Activated CD4-positive, alpha-beta memory T cell treated with anti-CD3 and anti-CD28 coated beads, Interleukin-2, amount 10 ng/mL, durations not matched to agents 7 days and 5 days (primary cell): ENCODE results near the gene MRPL14. TPM values are rescaled to one million over a fixed set of nuclear protein-coding genes. Genes with fewer than 3 reads are reported as not detected.
A peak's percentile ranks its signal among the peaks of the same experiment; 100 is the strongest.
"Not testable (repeated sequence)": the region's sequence is repeated elsewhere in the genome, so short reads cannot be mapped to it uniquely, and the experiment has no call there.

Source experiments
- CTCF ChIA-PET: fragments of 350-600 bp; sonication (Branson Sonifier 250); formaldehyde crosslinking; loops from one replicate; lab custom pipeline; 2021; ENCODE audit warnings: antibody characterized with exemption, inconsistent platforms; lab: Charles Lee
- POLR2A ChIA-PET: fragments of 350-600 bp; sonication (Branson Sonifier 250); formaldehyde crosslinking; loops from one replicate; lab custom pipeline; 2021; ENCODE audit warnings: antibody characterized with exemption; lab: Charles Lee
- DNase-seq: peaks from one replicate; pipeline ENCODE4 v3.0.0-alpha.2; 2020
- H3K27ac Mint-ChIP-seq: one replicate; pipeline ENCODE4 v1.8.0; 2021; ENCODE audit warnings: mild to moderate bottlenecking, mixed read lengths
- H3K27me3 Mint-ChIP-seq: one replicate; pipeline ENCODE4 v1.8.0; 2021; ENCODE audit warnings: mixed read lengths
- H3K36me3 Mint-ChIP-seq: one replicate; pipeline ENCODE4 v1.8.0; 2021; ENCODE audit warnings: low read depth, mixed read lengths
- H3K4me1 Mint-ChIP-seq: one replicate; pipeline ENCODE4 v1.8.0; 2021; ENCODE audit warnings: mixed read lengths
- H3K4me3 Mint-ChIP-seq: one replicate; pipeline ENCODE4 v1.8.0; 2021; ENCODE audit warnings: mild to moderate bottlenecking, mixed read lengths
- H3K9me3 Mint-ChIP-seq: one replicate; pipeline ENCODE4 v1.8.0; 2021; ENCODE audit warnings: mixed read lengths
- total RNA-seq, 2 experiments: library from RNA; stranded (reverse); gene quantifications; one replicate each; pipeline ENCODE4 v1.2.3, GENCODE V29; 2021

MRPL14 gene
- total RNA-seq, 2 experiments from 2014 or later, result 36.0 to 39.0 TPM

DNA sequence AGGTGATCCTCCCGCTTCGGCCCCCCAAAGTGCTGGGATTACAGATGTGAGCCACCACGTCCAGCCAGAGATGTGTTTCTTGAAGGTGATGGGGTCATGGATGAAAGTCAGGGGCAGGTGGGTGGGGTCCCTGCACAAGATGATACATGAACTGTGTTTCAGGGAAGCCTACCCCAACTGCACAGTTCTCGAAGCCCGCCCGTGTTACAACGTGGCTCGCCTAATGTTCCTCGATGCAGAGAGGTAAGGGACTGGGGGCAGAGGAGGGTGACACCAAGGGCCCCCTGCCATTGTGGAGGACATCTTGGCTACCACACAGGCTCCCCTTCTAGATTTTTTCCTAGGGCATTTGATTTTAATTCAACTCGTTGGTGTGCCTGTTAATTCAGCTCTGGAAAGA is 19.4 kb upstream of the MRPL14 start:
- peaks cover 7% of the 10 kb centered on the region for H3K4me1 Mint-ChIP-seq
- CTCF ChIA-PET, result no interaction called here

DNA sequence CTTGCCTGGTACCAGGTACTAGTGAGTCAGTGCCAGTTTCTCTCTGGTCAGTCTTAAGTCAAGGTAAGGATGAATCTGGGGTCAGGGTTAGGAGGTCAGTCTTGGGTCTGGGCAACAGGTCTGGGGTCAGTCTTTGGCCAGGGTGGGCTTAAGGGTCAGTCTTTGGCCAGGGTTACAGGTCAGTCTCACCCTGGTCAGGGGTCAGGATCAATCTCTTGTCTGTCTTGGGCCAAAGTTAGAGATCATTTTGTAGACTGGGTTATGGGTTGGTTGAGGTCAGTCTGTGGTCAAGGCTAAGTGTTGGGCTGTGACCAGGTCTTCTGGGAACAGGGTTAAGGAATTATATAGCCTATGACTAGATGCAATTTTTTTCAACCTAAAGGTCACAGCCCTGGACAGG is 18.6 kb upstream of the MRPL14 start:
- no peaks in the 10 kb centered on the region for H3K27me3 Mint-ChIP-seq
- ChIA-PET POLR2A (no interaction called here), CTCF (no interaction called here)
- H3K9me3 Mint-ChIP-seq, result no peaks in the 10 kb centered on the region
- peak overlapping the region; percentile 23 for H3K27ac Mint-ChIP-seq
- peaks cover 6% of the 10 kb centered on the region for H3K36me3 Mint-ChIP-seq
- no peak overlapping the region for H3K4me3 Mint-ChIP-seq
- DNase-seq, result no peak
- peaks cover 4% of the 10 kb centered on the region for H3K4me1 Mint-ChIP-seq

More for the DNA sequence above, 19.4 kb upstream of the MRPL14 start:
- Mint-ChIP-seq H3K36me3 (peaks cover 6% of the 10 kb centered on the region), H3K27ac (no peak overlapping the region), H3K9me3 (no peaks in the 10 kb centered on the region), H3K27me3 (no peaks in the 10 kb centered on the region), H3K4me3 (no peak overlapping the region)
- POLR2A ChIA-PET, result no interaction called here
- DNase-seq, result no peak

DNA sequence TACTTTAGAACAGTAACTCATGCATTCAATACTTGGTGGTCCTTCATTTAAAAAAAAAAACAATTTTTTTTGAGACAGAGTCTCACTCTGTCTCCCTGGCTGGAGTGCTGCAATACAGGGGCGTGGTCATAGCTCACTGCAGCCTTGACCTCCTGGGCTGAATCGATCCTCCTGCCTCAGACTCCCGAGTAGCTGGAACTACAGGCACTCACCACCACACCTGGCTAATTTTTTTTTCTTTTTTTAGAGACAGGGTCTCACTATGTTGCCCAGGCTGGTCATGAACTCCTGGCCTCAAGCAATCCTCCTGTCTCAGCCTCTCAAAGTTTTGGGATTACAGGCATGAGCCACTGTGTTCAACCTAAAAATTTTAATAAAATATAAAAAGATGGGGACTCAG is 17.3 kb upstream of the MRPL14 start:
- POLR2A ChIA-PET, H3K4me3 Mint-ChIP-seq, H3K4me1 Mint-ChIP-seq, H3K9me3 Mint-ChIP-seq, CTCF ChIA-PET, H3K27me3 Mint-ChIP-seq, DNase-seq, H3K27ac Mint-ChIP-seq, H3K36me3 Mint-ChIP-seq: not testable (repeated sequence)

DNA sequence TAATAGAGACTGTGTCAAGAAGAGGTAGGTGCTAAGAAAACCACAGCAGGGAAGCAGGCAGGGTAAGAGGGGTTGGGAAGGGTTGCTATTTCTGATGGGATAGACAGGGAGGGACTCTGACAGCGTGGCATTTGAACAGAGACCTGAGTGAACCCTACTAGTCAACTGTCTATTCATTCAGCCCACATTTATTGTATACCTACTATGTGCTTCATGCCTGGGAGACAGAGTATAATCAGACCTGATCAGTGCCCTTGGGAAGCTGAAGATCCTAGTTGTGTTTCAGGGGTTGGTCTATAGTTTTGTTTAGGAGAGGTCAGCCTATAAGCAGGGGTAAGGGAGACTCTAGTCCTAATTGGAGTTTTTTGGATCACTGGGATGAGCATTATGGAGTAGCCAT is 16.5 kb upstream of the MRPL14 start:
- ChIA-PET POLR2A (no interaction called here), CTCF (no interaction called here)
- Mint-ChIP-seq H3K9me3 (no peaks in the 10 kb centered on the region), H3K27me3 (no peaks in the 10 kb centered on the region), H3K36me3 (peaks cover 3% of the 10 kb centered on the region), H3K27ac (no peak overlapping the region), H3K4me1 (peaks cover 4% of the 10 kb centered on the region), H3K4me3 (no peak overlapping the region)
- DNase-seq, result no peak

DNA sequence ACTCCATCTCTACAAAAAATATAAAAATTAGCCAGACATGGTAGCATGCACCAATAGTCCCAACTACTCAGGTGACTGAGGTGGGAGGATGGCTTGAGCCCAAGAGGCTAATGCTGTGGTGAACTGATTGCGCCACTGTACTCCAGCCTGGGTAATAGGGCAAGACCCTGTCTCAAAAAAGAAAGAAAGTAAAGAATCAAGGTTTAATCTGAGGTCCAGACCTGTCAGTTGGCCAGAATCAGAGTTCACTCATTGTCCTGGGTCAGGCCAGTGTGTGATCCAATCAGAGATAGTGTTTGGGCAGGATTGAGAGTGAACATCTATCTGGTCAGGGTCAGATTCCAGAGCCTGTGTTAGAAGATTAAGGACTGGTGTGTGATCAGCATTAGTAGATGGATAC is 15.6 kb upstream of the MRPL14 start:
- ChIA-PET CTCF (no interaction called here), POLR2A (no interaction called here)
- no peak for DNase-seq
- no peak overlapping the region for H3K27ac Mint-ChIP-seq
- H3K4me1 Mint-ChIP-seq, result peaks cover 4% of the 10 kb centered on the region
- peaks cover 3% of the 10 kb centered on the region for H3K36me3 Mint-ChIP-seq
- H3K4me3 Mint-ChIP-seq, result no peak overlapping the region
- H3K27me3 Mint-ChIP-seq, result no peaks in the 10 kb centered on the region
- H3K9me3 Mint-ChIP-seq, result no peaks in the 10 kb centered on the region

DNA sequence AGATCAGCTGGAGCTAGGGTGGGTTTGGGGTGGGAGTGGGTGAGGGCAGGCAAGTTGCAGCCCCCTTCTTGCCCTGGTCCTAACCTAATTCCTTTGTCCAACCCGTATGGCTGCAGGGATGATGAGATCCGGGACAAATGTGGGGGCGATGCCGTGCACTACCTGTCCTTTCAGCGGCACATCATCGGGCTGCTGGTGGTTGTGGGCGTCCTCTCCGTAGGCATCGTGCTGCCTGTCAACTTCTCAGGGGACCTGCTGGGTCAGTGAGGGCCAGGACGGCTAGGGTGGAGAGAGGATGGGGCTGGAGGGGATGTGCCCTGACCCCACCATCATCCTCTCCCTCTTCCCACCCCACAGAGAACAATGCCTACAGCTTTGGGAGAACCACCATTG is 12.1 kb upstream of the MRPL14 start:
- H3K36me3 Mint-ChIP-seq, result no peaks in the 10 kb centered on the region

DNA sequence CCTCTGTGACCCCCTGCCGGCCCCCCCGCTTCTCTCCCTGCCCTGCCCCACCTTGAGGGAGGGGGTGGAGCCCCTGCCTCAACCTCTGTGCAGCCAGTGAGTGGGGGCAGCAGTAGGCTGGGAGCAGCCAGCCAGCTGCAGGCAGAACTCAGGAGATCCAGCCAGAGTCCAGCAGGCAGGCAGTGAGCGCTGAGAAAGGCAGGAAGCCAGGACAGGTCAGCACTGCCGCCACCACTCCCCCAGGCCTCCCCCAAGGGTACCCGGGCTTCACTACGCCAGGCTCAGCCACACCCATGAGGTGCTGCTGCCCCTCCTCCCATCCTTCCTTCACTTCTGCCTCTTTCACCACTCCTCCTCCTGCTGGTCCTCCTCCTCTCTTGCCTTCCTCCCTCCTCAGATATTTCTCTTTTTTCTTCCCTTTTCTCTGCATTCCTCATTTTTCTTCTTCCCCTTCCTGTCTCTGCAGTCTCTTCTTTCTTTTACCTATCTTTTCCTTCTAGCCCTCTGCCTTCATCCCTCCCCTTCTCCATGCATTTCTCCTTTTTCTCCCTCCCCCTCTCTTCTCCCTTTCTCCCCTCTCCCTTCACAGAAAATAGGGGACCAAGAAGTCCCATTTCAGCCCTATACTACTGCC is 11.6 kb upstream of the MRPL14 start:
- Mint-ChIP-seq H3K4me1 (no peaks in the 10 kb centered on the region), H3K36me3 (no peaks in the 10 kb centered on the region), H3K4me3 (no peak overlapping the region), H3K27ac (no peak overlapping the region), H3K9me3 (no peaks in the 10 kb centered on the region), H3K27me3 (no peaks in the 10 kb centered on the region)
- DNase-seq, result no peak
- ChIA-PET POLR2A (interaction anchor here (1.3 kb wide), 1 partner anchor 23 kb away, joined by 4 read pairs; no protein-coding TSS in a partner anchor), CTCF (interaction anchor here (0.9 kb wide), 1 partner anchor 15 kb away, joined by 3 read pairs; no protein-coding TSS in a partner anchor)

More for the DNA sequence above, 12.1 kb upstream of the MRPL14 start:
- ChIA-PET CTCF (no interaction called here), POLR2A (no interaction called here)
- DNase-seq, result no peak
- no peaks in the 10 kb centered on the region for H3K9me3 Mint-ChIP-seq
- H3K27me3 Mint-ChIP-seq, result no peaks in the 10 kb centered on the region
- no peaks in the 10 kb centered on the region for H3K4me1 Mint-ChIP-seq
- no peak overlapping the region for H3K4me3 Mint-ChIP-seq
- H3K27ac Mint-ChIP-seq, result no peak overlapping the region

DNA sequence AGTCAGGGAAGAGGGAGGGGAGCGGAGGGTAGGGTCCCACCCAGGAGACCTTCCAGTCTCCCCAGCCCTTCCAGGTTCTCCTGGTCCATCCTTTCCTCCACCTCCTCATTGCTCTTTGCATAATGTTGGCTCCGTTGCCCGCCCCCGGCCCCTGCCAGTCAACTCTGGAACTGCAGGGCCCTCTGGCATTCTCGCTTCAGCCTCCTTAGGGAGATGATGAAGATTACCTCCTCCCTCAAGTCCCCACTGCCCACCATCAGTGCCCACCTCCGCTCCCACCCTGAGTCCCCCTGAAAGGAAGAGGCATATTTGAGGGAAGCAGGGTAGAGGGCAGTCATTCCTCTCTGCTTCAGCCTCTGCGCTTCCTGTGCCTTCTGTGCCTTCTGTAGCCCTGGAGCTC is 8.6 kb upstream of the MRPL14 start:
- Mint-ChIP-seq H3K9me3 (no peaks in the 10 kb centered on the region), H3K27ac (no peak overlapping the region), H3K4me1 (no peaks in the 10 kb centered on the region), H3K27me3 (no peaks in the 10 kb centered on the region), H3K36me3 (no peaks in the 10 kb centered on the region), H3K4me3 (no peak overlapping the region)
- no peak for DNase-seq
- POLR2A ChIA-PET, result no interaction called here
- CTCF ChIA-PET, result no interaction called here

DNA sequence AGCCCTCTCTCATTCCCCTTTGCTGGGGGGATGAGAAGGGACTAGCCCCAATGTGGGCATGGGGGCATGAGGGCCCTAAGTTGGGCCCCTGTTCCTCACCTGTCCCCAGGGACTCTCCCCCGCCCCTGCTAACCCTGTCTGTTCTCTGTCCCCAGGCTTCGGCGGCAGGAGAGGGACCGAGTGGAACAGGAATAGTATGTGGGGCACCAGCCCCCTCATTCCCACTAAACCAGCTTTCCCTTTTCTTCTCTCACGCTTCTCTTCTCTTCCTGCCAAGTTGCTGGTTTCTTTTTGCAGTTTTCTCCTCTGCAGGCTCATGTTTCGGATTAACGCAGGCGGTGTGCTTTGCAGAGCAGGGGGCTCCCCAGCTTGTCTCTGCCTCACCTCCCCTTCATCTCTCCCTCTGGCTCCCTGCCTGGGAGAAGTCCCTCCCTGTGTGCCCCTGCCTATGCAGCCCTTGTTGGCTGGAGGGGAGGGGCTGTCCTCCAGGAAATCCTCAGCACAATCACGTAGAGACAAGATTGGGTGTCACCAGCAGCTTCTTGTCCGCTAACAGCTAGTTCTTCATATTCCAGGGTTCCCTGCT is 8.0 kb upstream of the MRPL14 start:
- Mint-ChIP-seq H3K4me1 (no peaks in the 10 kb centered on the region), H3K9me3 (no peaks in the 10 kb centered on the region), H3K36me3 (no peaks in the 10 kb centered on the region), H3K4me3 (no peak overlapping the region), H3K27ac (no peak overlapping the region), H3K27me3 (no peaks in the 10 kb centered on the region)
- POLR2A ChIA-PET, result no interaction called here
- no peak for DNase-seq
- CTCF ChIA-PET, result no interaction called here

DNA sequence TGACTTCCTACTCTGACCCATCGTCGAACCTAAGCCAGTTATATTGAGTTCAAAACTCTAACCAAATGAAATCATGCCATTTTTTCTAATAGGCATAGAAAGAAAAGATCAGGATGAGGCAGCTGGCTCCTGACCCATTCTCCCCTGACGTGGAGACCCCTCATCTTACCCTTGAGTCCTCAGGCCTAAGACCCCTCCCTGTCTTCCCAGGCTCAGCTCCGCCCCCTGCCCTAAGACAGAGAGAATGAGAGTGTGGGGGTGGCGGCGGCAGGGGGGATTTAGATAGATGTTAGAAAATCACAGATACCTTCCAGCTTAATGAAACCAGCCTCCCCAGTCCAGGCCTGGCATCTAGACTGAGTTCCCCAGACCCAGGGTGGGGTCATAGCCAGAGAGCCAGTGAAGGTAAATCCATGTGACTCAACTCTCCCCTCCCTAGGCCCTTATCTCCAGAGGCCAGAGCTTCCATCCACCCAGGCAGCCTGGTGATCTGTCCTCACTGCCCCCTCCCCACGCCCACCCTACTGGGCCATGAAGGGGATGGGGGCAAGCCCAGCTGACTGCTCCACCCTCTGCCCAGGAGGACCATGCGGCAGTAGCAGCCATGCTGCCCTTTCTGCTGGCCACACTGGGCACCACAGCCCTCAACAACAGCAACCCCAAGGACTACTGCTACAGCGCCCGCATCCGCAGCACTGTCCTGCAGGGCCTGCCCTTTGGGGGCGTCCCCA is 6.9 kb upstream of the MRPL14 start:
- Mint-ChIP-seq H3K36me3 (no peaks in the 10 kb centered on the region), H3K9me3 (no peaks in the 10 kb centered on the region), H3K4me1 (peaks cover 2% of the 10 kb centered on the region), H3K27ac (no peak overlapping the region), H3K27me3 (no peaks in the 10 kb centered on the region), H3K4me3 (no peak overlapping the region)
- DNase-seq, result no peak
- ChIA-PET POLR2A (no interaction called here), CTCF (no interaction called here)

DNA sequence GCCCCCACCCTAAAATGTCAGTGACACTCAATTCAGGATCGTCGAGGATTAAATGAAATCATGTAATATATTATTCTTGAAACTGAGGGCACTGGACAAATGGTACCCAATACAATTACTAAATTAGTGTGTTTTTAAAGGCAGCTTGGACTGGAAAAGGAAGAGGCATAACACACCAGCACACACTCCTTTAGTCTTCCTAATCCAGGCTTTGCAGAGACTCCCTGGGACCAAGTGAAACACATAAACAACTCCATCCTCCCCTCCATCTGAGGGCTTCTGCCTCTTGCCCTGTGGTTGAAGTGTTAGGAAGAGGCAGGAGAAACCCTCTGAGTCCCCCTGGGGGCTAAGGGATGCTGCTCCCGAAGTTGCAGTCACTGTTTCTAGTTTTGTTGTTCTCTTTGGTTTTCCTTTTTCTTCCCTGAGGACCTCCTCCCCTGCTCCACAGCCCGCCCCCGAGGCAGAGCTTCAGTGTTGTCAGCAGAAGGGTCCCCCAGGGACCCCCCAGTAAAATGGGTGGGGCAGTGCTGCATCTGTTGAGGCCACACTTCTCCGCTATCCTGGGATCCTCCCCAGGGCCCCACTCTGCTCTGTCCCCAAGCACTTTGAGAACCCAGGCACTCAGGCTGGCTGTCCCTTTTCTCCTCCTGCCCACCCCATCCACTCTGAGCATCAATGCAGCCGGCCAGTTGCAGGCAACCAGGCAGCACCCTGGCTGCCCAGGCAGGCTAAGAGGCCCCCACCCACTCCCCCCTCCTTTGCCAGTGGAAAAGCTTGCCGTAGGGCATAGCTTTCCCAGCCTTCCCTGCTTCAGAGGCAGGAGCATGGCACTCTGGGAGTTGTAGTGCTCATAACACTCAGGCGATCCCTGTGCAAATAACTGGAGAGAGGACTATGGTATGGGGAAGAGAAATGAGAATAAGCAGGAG is 6.0 kb upstream of the MRPL14 start:
- POLR2A ChIA-PET, result interaction anchor here (1.6 kb wide), 1 partner anchor 180 kb away, joined by 3 read pairs; the partner anchor contains the start of gene AARS2

DNA sequence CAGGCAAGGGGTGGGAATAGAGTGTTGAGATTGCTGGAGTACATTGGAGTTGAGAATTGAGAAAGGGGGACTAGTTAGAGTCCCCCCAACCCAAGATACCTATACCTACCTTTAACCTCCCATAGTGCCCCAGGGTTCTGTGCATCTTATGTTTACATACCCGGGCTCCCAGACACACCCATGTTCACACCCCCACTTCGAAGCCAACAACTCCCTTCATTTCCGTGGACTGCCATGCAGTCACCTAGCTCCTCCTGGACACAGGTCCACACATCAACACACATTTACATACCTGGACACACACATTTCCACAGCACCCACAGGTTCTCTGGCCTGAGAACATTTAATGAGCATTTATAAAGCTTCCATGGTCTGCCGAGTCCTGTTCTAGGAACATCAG is 5.2 kb upstream of the MRPL14 start:
- Mint-ChIP-seq H3K36me3 (no peaks in the 10 kb centered on the region), H3K27ac (no peak overlapping the region), H3K9me3 (no peaks in the 10 kb centered on the region), H3K27me3 (no peaks in the 10 kb centered on the region), H3K4me3 (no peak overlapping the region), H3K4me1 (peaks cover 6% of the 10 kb centered on the region)
- ChIA-PET CTCF (interaction anchor here (0.8 to 1.6 kb wide), 2 partner anchors 19 to 426 kb away, joined by 3 read pairs; no protein-coding TSS in a partner anchor), POLR2A (interaction anchor here (1.6 kb wide), 1 partner anchor 181 kb away, joined by 3 read pairs; the partner anchor contains the start of gene AARS2)
- no peak for DNase-seq

More for the DNA sequence above, 6.0 kb upstream of the MRPL14 start:
- Mint-ChIP-seq H3K27me3 (no peaks in the 10 kb centered on the region), H3K4me3 (no peak overlapping the region), H3K27ac (no peak overlapping the region), H3K36me3 (no peaks in the 10 kb centered on the region), H3K4me1 (peaks cover 5% of the 10 kb centered on the region), H3K9me3 (no peaks in the 10 kb centered on the region)
- DNase-seq, result no peak
- CTCF ChIA-PET, result no interaction called here
